ENCODE data around the gene RIMS3.

Gene RIMS3

DNA sequence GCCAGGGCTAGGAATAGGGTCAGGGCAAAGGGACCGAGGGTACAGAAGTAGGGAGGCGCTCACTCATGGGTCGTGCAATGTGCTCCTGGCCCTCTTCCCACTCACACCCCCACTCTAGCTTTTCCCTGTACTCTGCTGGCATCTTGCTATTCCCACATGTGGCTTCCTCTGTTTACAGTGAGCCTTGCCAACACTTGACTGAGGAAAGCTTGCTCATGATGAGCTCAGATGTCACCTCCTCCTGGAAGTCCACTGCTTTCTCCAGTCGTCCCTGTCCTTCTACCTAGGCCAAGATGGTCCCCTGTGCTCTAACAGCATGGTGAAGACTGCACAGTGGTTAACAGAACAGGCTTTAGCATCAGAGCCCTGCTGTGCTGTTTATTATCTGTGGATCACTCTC is 8.0 kb upstream of the RIMS3 start:
- TF ChIP-seq, protein P1, sequence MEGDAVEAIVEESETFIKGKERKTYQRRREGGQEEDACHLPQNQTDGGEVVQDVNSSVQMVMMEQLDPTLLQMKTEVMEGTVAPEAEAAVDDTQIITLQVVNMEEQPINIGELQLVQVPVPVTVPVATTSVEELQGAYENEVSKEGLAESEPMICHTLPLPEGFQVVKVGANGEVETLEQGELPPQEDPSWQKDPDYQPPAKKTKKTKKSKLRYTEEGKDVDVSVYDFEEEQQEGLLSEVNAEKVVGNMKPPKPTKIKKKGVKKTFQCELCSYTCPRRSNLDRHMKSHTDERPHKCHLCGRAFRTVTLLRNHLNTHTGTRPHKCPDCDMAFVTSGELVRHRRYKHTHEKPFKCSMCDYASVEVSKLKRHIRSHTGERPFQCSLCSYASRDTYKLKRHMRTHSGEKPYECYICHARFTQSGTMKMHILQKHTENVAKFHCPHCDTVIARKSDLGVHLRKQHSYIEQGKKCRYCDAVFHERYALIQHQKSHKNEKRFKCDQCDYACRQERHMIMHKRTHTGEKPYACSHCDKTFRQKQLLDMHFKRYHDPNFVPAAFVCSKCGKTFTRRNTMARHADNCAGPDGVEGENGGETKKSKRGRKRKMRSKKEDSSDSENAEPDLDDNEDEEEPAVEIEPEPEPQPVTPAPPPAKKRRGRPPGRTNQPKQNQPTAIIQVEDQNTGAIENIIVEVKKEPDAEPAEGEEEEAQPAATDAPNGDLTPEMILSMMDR (IDR thresholded peaks at IDR 0.05; ENCODE audit: low read depth, low read length): no peak
- H3K27me3 ChIP-seq (ENCODE audit: insufficient read depth, low read depth, severe bottlenecking): no peaks in the 10 kb centered on the region
- no peak overlapping the region for H3K27ac ChIP-seq
- no peaks in the 10 kb centered on the region for H3K9me3 ChIP-seq (ENCODE audit: severe bottlenecking)
- no peak overlapping the region for H3K4me3 ChIP-seq (ENCODE audit: low read depth, low read length)
- no peaks in the 10 kb centered on the region for H3K36me3 ChIP-seq
- no peak for DNase-seq

GRCh38 chr1:40668769-40669525 is 3.5 kb upstream of the RIMS3 start:
- no peaks in the 10 kb centered on the region for H3K9me3 ChIP-seq (ENCODE audit: severe bottlenecking)
- no peak overlapping the region for H3K27ac ChIP-seq
- H3K27me3 ChIP-seq (ENCODE audit: insufficient read depth, low read depth, severe bottlenecking): no peaks in the 10 kb centered on the region
- peak overlapping the region; percentile 36 for H3K4me3 ChIP-seq (ENCODE audit: low read depth, low read length)
- TF ChIP-seq, protein P1 (IDR thresholded peaks at IDR 0.05; ENCODE audit: low read depth, low read length): peak; percentile 87
- DNase-seq: peak; percentile 81
- no peaks in the 10 kb centered on the region for H3K36me3 ChIP-seq

GRCh38 chr1:40664791-40665190 is 691 bp downstream of the RIMS3 start:
- peak overlapping the region; percentile 47 for H3K4me3 ChIP-seq (ENCODE audit: low read depth, low read length)
- no peak overlapping the region for H3K27ac ChIP-seq

DNA sequence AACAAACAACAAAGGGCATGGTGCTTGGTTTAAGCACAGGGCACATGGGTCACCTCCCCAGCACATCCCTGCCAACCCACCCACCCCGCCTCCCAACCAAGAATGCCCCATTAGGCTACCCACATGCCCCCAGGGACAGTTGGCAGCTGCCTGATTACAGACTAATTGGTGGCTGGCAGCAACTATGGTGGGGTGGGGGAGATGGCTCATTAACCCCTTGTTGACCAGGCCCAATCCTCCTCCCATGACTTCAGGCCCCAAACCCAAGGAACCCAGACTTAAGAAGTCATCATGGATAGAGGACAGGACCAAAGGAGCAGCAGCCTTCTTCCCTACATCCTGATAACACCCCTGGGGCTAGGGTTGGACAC is 1.3 kb downstream of the RIMS3 start:
- no peak for DNase-seq
- TF ChIP-seq, protein P1 (IDR thresholded peaks at IDR 0.05; ENCODE audit: low read depth, low read length): no peak
- no peak overlapping the region for H3K4me3 ChIP-seq (ENCODE audit: low read depth, low read length)
- H3K9me3 ChIP-seq (ENCODE audit: severe bottlenecking): no peaks in the 10 kb centered on the region
- no peaks in the 10 kb centered on the region for H3K36me3 ChIP-seq
- no peaks in the 10 kb centered on the region for H3K27me3 ChIP-seq (ENCODE audit: insufficient read depth, low read depth, severe bottlenecking)
- no peak overlapping the region for H3K27ac ChIP-seq

More at GRCh38 chr1:40664791-40665190, 691 bp downstream of the RIMS3 start:
- Histone ChIP-seq H3K36me3 (no peaks in the 10 kb centered on the region), H3K9me3 (ENCODE audit: severe bottlenecking) (no peaks in the 10 kb centered on the region), H3K27me3 (ENCODE audit: insufficient read depth, low read depth, severe bottlenecking) (no peaks in the 10 kb centered on the region)
- DNase-seq: no peak
- TF ChIP-seq, protein P1 (IDR thresholded peaks at IDR 0.05; ENCODE audit: low read depth, low read length): no peak

DNA sequence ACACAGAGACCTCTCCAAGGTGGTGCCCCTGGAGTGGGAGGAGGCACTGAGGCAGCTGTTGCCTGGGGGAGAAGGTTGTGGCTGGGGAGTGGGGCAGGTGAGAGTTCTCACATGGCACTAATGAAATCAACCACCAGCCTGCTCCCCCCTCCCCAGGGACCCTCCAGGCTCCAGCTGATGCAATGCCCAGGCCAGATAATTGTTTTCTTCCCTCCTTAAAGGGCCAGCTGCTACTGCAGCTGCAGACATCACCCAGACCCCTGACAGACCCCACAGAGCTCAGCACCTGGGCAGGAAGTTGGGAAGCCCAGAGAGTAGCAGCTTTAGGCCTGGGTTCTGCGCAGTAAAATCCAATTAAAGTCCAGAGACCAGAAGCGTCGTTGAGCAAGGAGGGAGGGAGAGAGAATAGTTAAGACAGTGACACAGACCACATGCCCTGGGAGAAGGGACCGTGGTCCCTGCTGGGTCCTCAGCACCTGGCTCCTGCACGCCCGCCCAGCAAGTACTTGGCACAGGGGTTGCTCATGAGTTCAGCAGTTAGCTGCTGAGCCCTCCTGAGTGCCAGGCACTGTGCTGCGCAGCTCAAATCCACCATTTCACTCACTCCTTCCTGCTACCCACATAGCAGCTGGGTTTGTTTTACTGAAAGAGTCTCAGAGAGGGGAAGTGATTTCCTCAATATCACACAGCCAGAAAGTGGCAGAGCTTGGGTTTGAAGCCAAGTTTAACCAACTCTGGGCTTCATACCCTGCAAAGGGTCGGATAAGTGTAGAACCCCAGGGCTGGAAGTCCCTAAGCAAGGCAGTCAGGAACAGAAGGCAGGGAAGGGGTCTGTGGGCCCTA is 1.9 kb downstream of the RIMS3 start:
- no peak for DNase-seq
- H3K4me3 ChIP-seq (ENCODE audit: low read depth, low read length): no peak overlapping the region
- no peaks in the 10 kb centered on the region for H3K27me3 ChIP-seq (ENCODE audit: insufficient read depth, low read depth, severe bottlenecking)
- H3K9me3 ChIP-seq (ENCODE audit: severe bottlenecking): no peaks in the 10 kb centered on the region
- TF ChIP-seq, protein P1 (IDR thresholded peaks at IDR 0.05; ENCODE audit: low read depth, low read length): no peak
- no peaks in the 10 kb centered on the region for H3K36me3 ChIP-seq
- H3K27ac ChIP-seq: no peak overlapping the region
